Activated CD4-positive, alpha-beta T cell treated with anti-CD3 and anti-CD28 coated beads, Interleukin-10, Interleukin-2, amounts not matched to agents 100 ng/mL and 50 ng/mL, durations not matched to agents 16 hours and 8 hours (primary cell): Measurements from ENCODE around the gene CBLC.
"Not testable (repeated sequence)": the region's sequence is repeated elsewhere in the genome, so short reads cannot be mapped to it uniquely, and the experiment has no call there.

Experiments
- DNase-seq: peaks from one replicate; pipeline ENCODE4 v3.0.0-alpha.2; 2020

CBLC gene

GRCh38 chr19:44822177-44822576 is 44.5 kb downstream of the CBLC start:
- no peak for DNase-seq

DNA sequence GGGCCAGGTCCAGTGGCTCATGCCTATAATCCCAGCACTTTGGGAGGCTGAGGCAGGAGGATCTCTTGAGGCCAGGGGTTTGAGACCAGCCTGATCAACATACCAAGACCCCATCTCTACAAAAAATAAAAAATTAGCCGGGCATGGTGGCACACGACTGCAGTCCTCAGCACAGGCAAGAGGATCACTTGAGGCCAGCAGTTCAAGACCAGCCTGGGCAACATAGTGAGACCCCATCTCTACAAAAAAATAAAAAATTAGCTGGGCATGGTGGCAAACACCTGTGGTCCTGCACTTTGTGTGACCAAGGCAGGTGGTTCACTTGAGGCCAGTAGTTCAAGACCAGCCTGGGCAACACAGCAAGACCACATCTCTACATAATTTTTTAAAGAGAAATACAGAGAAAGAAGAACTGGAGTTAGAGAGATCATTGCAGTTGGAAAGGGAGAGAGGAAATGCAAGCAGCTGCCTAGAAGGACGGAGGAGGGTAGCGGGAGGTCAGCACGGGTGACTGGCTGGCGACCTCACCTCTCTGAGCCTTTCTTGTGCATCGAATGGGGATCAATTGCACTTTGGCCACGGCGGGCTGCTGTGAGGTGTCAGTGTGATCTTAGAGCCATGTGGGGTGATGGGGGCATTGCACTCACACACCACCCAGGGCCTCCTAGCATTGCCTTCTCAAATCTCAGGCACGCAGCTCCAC is 45.1 kb downstream of the CBLC start:
- DNase-seq, result no peak

DNA sequence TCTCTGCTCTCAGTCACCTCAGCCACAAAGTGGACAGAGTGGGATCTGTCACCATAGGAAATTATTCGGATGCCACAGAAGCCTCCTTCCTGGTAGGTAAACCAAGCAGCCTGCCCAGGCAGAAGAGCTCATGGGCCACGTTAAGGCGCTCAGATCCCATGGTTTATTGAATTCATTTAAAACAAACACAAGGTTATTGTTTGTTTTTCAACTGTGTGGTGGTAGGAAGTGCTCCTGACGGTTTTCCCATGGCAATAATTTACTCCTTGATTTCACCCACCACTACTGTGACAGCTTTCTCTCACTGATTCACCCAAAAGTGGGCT is 45.6 kb downstream of the CBLC start:
- DNase-seq, result no peak

GRCh38 chr19:44824761-44825160 is 47.1 kb downstream of the CBLC start:
- no peak for DNase-seq

DNA sequence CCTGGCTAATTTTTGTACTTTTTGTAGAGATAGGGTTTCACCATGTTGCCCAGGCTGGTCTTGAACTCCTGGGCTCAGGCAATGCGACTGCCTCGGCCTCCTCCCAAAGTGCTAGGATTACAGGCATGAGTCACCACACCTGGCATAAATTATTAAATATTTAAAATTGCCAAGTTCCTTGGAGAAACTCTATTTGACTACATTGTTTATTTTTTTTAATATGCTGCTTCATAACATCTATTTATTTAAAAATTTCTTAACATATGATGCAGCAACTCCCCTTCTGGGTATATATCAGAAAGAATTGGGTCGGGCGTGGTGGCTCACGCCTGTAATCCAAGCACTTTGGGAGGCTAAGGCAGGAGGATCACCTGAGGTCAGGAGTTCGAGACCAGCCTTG is 55.2 kb downstream of the CBLC start:
- DNase-seq, result not testable (repeated sequence)

- DNase-seq, result not testable (repeated sequence)
These were observed 56.7 kb downstream of the CBLC start for GRCh38 chr19:44834399-44834798.

- no peak for DNase-seq
These were observed 61.6 kb downstream of the CBLC start for GRCh38 chr19:44839276-44839675.

DNA sequence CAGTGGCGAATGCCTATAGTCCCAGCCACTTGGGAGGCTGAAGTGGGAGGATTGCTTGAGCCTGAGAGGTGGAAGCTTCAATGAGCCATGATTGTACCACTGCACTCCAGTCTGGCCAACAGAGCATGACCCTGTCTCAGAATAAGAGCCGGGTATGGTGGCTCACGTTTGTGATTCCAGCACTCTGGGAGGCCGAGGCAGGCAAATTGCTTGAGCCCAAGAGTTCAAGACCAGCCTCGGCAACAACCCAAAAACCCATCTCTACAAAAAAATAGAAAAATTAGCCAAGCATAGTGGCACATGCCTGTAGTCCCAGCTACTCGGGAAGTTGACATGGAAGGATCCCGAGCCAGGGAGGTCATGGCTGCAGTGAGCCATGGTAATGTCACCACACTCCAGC is 63.1 kb downstream of the CBLC start:
- DNase-seq, result no peak

GRCh38 chr19:44841231-44841630 is 63.5 kb downstream of the CBLC start:
- DNase-seq, result no peak

DNA sequence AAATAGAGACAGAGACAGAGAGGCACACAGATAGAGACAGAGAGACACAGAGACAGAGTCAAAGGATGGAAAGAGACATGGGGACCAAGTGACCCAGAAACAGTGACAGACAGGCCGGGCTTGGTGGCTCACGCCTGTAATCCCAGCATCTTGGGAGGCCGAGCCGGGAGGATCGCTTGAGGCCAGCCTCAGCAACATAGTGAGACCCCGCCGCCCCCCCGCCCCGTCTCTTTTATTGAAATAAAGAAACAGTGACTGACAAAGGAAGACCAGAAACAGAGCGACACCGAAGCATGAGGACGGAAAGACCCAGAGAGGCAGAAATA is 67.6 kb downstream of the CBLC start:
- DNase-seq, result no peak

DNA sequence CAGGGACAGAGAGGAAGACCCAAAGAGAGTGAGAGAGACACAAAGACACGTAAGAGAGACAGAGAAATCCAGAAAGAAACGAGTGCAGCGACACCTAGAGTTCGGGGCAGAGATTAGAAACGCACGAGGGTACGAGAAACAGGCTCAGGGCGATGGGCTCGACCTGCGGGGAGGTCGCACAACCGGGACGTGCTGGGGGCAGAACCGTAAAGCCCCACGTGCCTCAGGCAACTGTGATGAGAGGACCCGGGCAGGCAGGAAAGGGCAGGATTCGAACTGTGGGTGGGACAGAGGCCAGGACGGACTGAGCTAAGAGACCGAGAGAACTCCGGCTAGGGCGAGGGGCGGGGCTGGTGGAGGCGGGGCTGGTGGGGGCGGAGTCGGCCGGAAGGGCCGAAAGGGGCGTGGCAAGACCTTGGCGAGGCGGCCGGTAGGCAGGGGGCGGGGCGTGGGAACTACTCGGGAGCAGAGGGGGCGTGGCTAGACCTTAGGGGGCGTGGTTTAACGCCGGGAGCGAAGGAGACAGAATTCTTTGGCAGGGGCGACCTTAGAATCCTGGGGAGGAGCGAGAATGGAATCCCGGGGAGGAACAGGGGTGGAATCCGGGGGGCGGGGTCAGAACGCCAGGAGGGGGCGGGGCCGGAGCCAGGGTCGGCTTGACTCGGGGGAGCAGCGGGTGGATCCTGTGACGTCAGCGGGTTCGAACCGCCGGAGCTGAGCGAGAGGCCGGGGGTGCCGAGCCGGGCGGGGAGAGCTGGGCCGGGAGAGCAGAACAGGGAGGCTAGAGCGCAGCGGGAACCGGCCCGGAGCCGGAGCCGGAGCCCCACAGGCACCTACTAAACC is 68.1 kb downstream of the CBLC start, which contains the start of gene NECTIN2:
Gene NECTIN2, plus strand, starts transcription at position 686 of the 843 bp plus-strand sequence. CDS start 229 bp downstream, outside the sequence.
- DNase-seq, result peak; percentile 94

DNA sequence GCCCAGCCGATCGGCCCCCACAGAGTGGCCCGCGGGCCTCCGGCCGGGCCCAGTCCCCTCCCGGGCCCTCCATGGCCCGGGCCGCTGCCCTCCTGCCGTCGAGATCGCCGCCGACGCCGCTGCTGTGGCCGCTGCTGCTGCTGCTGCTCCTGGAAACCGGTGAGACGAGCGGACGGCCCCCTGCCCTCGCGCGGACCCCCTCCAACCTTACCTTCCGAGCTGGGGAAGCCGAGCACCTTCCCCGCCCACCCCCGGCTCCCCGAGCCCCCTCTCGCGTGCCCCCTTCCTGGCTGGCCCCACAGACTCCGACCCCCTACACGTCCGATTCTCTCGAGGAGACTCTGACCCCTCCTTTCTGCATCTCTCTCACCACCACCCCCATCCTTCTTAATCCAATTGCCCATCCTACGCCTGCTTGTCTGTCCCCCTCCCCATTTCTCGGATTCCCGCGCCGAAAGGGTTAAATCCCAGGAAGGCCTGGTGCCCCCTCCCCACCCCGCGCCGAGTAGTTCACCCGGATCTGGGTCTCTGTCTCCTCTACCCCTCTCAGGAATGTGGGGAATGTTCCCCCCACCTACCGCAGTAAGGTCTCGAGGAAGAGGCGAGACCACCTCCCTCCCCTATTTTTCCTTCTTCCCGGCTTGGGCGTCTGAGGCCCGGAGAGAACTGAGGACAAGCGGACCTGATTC is 68.9 kb downstream of the CBLC start:
- DNase-seq, result no peak

GRCh38 chr19:44847144-44848035 is 69.7 kb downstream of the CBLC start:
- DNase-seq, result no peak

- DNase-seq, result no peak
These were observed 70.5 kb downstream of the CBLC start for GRCh38 chr19:44848036-44848811.

- DNase-seq, result no peak
These were observed 71.2 kb downstream of the CBLC start for GRCh38 chr19:44848812-44849447.
